Naive thymus-derived CD8-positive, alpha-beta T cell (primary cell): ENCODE data around the gene ZNF593OS. TPM values are rescaled to one million over a fixed set of nuclear protein-coding genes. Genes with fewer than 3 reads are reported as not detected.

Source experiments
- ATAC-seq, 2 donors: fragments of 150-1000 bp; cut with Tn5 transposase in 1 of 2; sonication (Bioruptor Pico), chemical (Tn5 transposase) in 1 of 2; 1 replicate in 1 of 2; 2 replicates in 1 of 2; pipeline ENCODE4 v1.10.0; 2021; ENCODE audit warnings: mild to moderate bottlenecking in 2 of 2, moderate library complexity in 2 of 2
- POLR2A ChIA-PET: fragments of 350-600 bp; sonication (Branson Sonifier 250); formaldehyde crosslinking; loops from one replicate; lab custom pipeline; 2021; ENCODE audit warnings: antibody characterized with exemption; lab: Charles Lee
- DNase-seq, 10 donors: peaks; one replicate each; pipeline versions ENCODE4 v3.0.0 to v3.0.0-alpha.2; 2020 to 2022
- H3K27ac Mint-ChIP-seq, 10 donors: one replicate each; pipeline ENCODE4 v1.8.0; 2020 to 2022; ENCODE audit warnings: mild to moderate bottlenecking in 10 of 10, mixed read lengths in 10 of 10, moderate library complexity in 4 of 10, inconsistent platforms in 1 of 10
- H3K27me3 Mint-ChIP-seq, 5 donors: one replicate each; pipeline ENCODE4 v1.8.0; 2021 to 2022; ENCODE audit warnings: mixed read lengths in 5 of 5
- H3K36me3 Mint-ChIP-seq, 3 donors: one replicate each; pipeline ENCODE4 v1.8.0; 2020 to 2022; ENCODE audit warnings: mixed read lengths in 3 of 3, mild to moderate bottlenecking in 2 of 3, inconsistent platforms in 1 of 3
- H3K4me1 Mint-ChIP-seq, 4 donors: one replicate each; pipeline ENCODE4 v1.8.0; 2021 to 2022; ENCODE audit warnings: mixed read lengths in 4 of 4
- H3K4me3 Mint-ChIP-seq, 10 donors: one replicate each; pipeline ENCODE4 v1.8.0; 2020 to 2022; ENCODE audit warnings: mild to moderate bottlenecking in 10 of 10, mixed read lengths in 10 of 10, moderate library complexity in 6 of 10, inconsistent platforms in 1 of 10
- H3K9me3 Mint-ChIP-seq, 9 donors: one replicate each; pipeline ENCODE4 v1.8.0; 2020 to 2022; ENCODE audit warnings: mixed read lengths in 9 of 9, mild to moderate bottlenecking in 3 of 9, inconsistent platforms in 1 of 9, moderate library complexity in 1 of 9
- polyA plus RNA-seq, 3 donors: library from polyadenylated mRNA; unstranded; fragments of 300-500 nt; fragmentation: Illumina TruSeq; gene quantifications; one replicate each; pipeline ENCODE4 v1.2.3, GENCODE V29; 2021
- total RNA-seq, 8 experiments: library from RNA in 2 of 8; stranded (reverse) in 2 of 8; gene quantifications; one replicate each; pipeline ENCODE4 v1.2.3 and lab custom pipeline; 2021 to 2026

Gene ZNF593OS
- total and polyA plus RNA-seq, 5 experiments from 2014 or later = 0.25 to 2.1 (median 0.51) TPM; not detected in 2

GRCh38 chr1:26155370-26156284 lies 16.0 kb downstream of the ZNF593OS start:
- Mint-ChIP-seq H3K4me3 (peak overlapping the region in 1 of 10 donors; percentile 56), H3K4me1 (peaks cover 3 to 9% (median 5%) of the 10 kb centered on the region in 4 donors), H3K9me3 (no peaks in the 10 kb centered on the region), H3K36me3 (no peaks in the 10 kb centered on the region), H3K27ac (peak overlapping the region in 1 of 10 donors; percentile 48), H3K27me3 (peaks cover 3 to 34% (median 14%) of the 10 kb centered on the region in 5 donors)
- no peak for ATAC-seq
- POLR2A ChIA-PET = interaction anchor here (0.6 kb wide), 1 partner anchor 894 kb away, joined by 3 read pairs; no protein-coding TSS in a partner anchor
- no peak for DNase-seq

- H3K27ac Mint-ChIP-seq = no peak overlapping the region
These were observed 16.9 kb downstream of the ZNF593OS start for GRCh38 chr1:26154750-26155149.

GRCh38 chr1:26153966-26154532 lies 17.6 kb downstream of the ZNF593OS start:
- Mint-ChIP-seq H3K27me3 (peaks cover 3 to 27% (median 14%) of the 10 kb centered on the region in 5 donors), H3K4me1 (peaks cover 3 to 9% (median 5%) of the 10 kb centered on the region in 4 donors), H3K9me3 (no peaks in the 10 kb centered on the region), H3K4me3 (no peak overlapping the region), H3K36me3 (no peaks in the 10 kb centered on the region), H3K27ac (no peak overlapping the region)
- DNase-seq (no peak), ATAC-seq (no peak)
- POLR2A ChIA-PET = no interaction called here

More at GRCh38 chr1:26154750-26155149, 16.9 kb downstream of the ZNF593OS start:
- Mint-ChIP-seq H3K27me3 (peaks cover 3 to 33% (median 14%) of the 10 kb centered on the region in 5 donors), H3K4me3 (no peak overlapping the region), H3K4me1 (peaks cover 3 to 9% (median 5%) of the 10 kb centered on the region in 4 donors), H3K36me3 (no peaks in the 10 kb centered on the region), H3K9me3 (no peaks in the 10 kb centered on the region)
- ATAC-seq (no peak), DNase-seq (no peak)
- POLR2A ChIA-PET = no interaction called here

GRCh38 chr1:26148887-26149286 lies 22.7 kb downstream of the ZNF593OS start:
- Mint-ChIP-seq H3K9me3 (no peaks in the 10 kb centered on the region), H3K27me3 (peaks cover 0 to 5% (median 0%) of the 10 kb centered on the region in 5 donors), H3K36me3 (no peaks in the 10 kb centered on the region), H3K4me3 (no peak overlapping the region), H3K27ac (peak overlapping the region in 1 of 10 donors; percentile 0), H3K4me1 (peaks cover 2 to 6% (median 5%) of the 10 kb centered on the region in 4 donors)
- no peak for ATAC-seq
- POLR2A ChIA-PET = no interaction called here
- DNase-seq = no peak

GRCh38 chr1:26145960-26146294 lies 25.7 kb downstream of the ZNF593OS start:
- no peaks in the 10 kb centered on the region for H3K36me3 Mint-ChIP-seq
- H3K4me3 Mint-ChIP-seq = no peak overlapping the region
- no peaks in the 10 kb centered on the region for H3K9me3 Mint-ChIP-seq
- POLR2A ChIA-PET = interaction anchor here (0.6 to 2.7 kb wide), 8 partner anchors 15 to 218 kb away, joined by 3 to 17 read pairs (median 8); no protein-coding TSS in a partner anchor
- H3K27me3 Mint-ChIP-seq = peaks cover 0 to 3% (median 0%) of the 10 kb centered on the region in 5 donors
- no peak for DNase-seq
- ATAC-seq = no peak
- peaks cover 2 to 6% (median 5%) of the 10 kb centered on the region in 4 donors for H3K4me1 Mint-ChIP-seq
- no peak overlapping the region for H3K27ac Mint-ChIP-seq

GRCh38 chr1:26145041-26145959 lies 26.3 kb downstream of the ZNF593OS start:
- POLR2A ChIA-PET = interaction anchor here (0.6 to 2.7 kb wide), 9 partner anchors 15 to 219 kb away, joined by 3 to 17 read pairs (median 7); no protein-coding TSS in a partner anchor
- ATAC-seq (peak; percentile 84 to 97), DNase-seq (peak; percentile 54 to 86 (median 71))
- Mint-ChIP-seq H3K4me1 (peaks cover 2 to 6% (median 5%) of the 10 kb centered on the region in 4 donors), H3K9me3 (no peaks in the 10 kb centered on the region), H3K36me3 (no peaks in the 10 kb centered on the region), H3K27ac (peak overlapping the region in 1 of 10 donors; percentile 72), H3K4me3 (peak overlapping the region in 2 of 10 donors; percentile 51 to 65), H3K27me3 (peaks cover 0 to 3% (median 0%) of the 10 kb centered on the region in 5 donors)

GRCh38 chr1:26142159-26142558 lies 29.5 kb downstream of the ZNF593OS start:
- H3K27ac Mint-ChIP-seq = no peak overlapping the region
- peaks cover 10 to 22% (median 18%) of the 10 kb centered on the region in 4 donors for H3K4me1 Mint-ChIP-seq
- H3K27me3 Mint-ChIP-seq = peaks cover 0 to 2% (median 0%) of the 10 kb centered on the region in 5 donors
- POLR2A ChIA-PET = interaction anchor here (0.8 to 1.2 kb wide), 2 partner anchors 16 to 32 kb away, joined by 3 to 4 read pairs; no protein-coding TSS in a partner anchor
- H3K36me3 Mint-ChIP-seq = no peaks in the 10 kb centered on the region
- H3K9me3 Mint-ChIP-seq = no peaks in the 10 kb centered on the region
- no peak overlapping the region for H3K4me3 Mint-ChIP-seq
- DNase-seq (no peak), ATAC-seq (no peak)

GRCh38 chr1:26138974-26139558 lies 32.6 kb downstream of the ZNF593OS start:
- no peaks in the 10 kb centered on the region for H3K27me3 Mint-ChIP-seq
- H3K36me3 Mint-ChIP-seq = no peaks in the 10 kb centered on the region
- POLR2A ChIA-PET = interaction anchor here (0.7 to 2.9 kb wide), 9 partner anchors 11 to 1095 kb away, joined by 3 to 22 read pairs (median 5); partner anchors contain the start of gene PDIK1L
- peaks cover 7 to 16% (median 13%) of the 10 kb centered on the region in 4 donors for H3K4me1 Mint-ChIP-seq
- no peaks in the 10 kb centered on the region for H3K9me3 Mint-ChIP-seq
- peak overlapping the region in 9 of 10 donors; percentile 20 to 88 (median 72) for H3K27ac Mint-ChIP-seq
- DNase-seq (peak in 3 of 10 donors; percentile 17 to 41 (median 35)), ATAC-seq (peak; percentile 73 to 89)
- H3K4me3 Mint-ChIP-seq = peak overlapping the region in 7 of 10 donors; percentile 8 to 61 (median 39)

GRCh38 chr1:26134466-26134865 lies 37.2 kb downstream of the ZNF593OS start:
- Mint-ChIP-seq H3K27ac (no peak overlapping the region), H3K4me1 (peaks cover 5 to 12% (median 10%) of the 10 kb centered on the region in 4 donors), H3K9me3 (no peaks in the 10 kb centered on the region), H3K36me3 (no peaks in the 10 kb centered on the region), H3K27me3 (peaks cover 0 to 1% (median 0%) of the 10 kb centered on the region in 5 donors), H3K4me3 (no peak overlapping the region)
- POLR2A ChIA-PET = no interaction called here
- DNase-seq (no peak), ATAC-seq (no peak)

- POLR2A ChIA-PET = interaction anchor here (0.9 kb wide), 1 partner anchor 10 kb away, joined by 3 read pairs; no protein-coding TSS in a partner anchor
- ATAC-seq = no peak
- peaks cover 0 to 1% (median 0%) of the 10 kb centered on the region in 5 donors for H3K27me3 Mint-ChIP-seq
These were observed 38.8 kb downstream of the ZNF593OS start for GRCh38 chr1:26132834-26133167.

GRCh38 chr1:26132128-26132833 lies 39.4 kb downstream of the ZNF593OS start:
- Mint-ChIP-seq H3K27me3 (peaks cover 0 to 1% (median 0%) of the 10 kb centered on the region in 5 donors), H3K4me3 (no peak overlapping the region), H3K9me3 (no peaks in the 10 kb centered on the region), H3K4me1 (peaks cover 8 to 16% (median 15%) of the 10 kb centered on the region in 4 donors), H3K36me3 (no peaks in the 10 kb centered on the region), H3K27ac (no peak overlapping the region)
- DNase-seq (no peak), ATAC-seq (no peak)
- POLR2A ChIA-PET = interaction anchor here (0.9 kb wide), 1 partner anchor 9 kb away, joined by 3 read pairs; no protein-coding TSS in a partner anchor

More at GRCh38 chr1:26132834-26133167, 38.8 kb downstream of the ZNF593OS start:
- Mint-ChIP-seq H3K27ac (peak overlapping the region in 1 of 10 donors; percentile 46), H3K36me3 (no peaks in the 10 kb centered on the region), H3K4me3 (no peak overlapping the region), H3K9me3 (no peaks in the 10 kb centered on the region), H3K4me1 (peaks cover 5 to 11% (median 10%) of the 10 kb centered on the region in 4 donors)
- DNase-seq = no peak
